Panc1 (cell line): ENCODE results near the gene RPP14. TPM values are rescaled to one million over a fixed set of nuclear protein-coding genes. Genes with fewer than 3 reads are reported as not detected.

Experiments
- ATAC-seq: fragments of 200-7000 bp; cut with Tn5 transposase; 2 replicates; pipeline ENCODE4 v1.9.1; 2020; ENCODE audit warnings: mild to moderate bottlenecking, moderate library complexity
- BruUV-seq: library from RNA; stranded (reverse); fragments of 400-500 nt; replicated peaks from 2 replicates; lab custom pipeline; 2021; lab: Mats Ljungman, UMichigan
- CTCF ChIA-PET: fragments of 300-600 bp; sonication (Branson Sonifier 250); formaldehyde crosslinking; loops from one replicate; lab custom pipeline; 2022; ENCODE audit warnings: antibody characterized with exemption; lab: Charles Lee
- POLR2A ChIA-PET: fragments of 300-600 bp; sonication (Branson Sonifier 250); formaldehyde crosslinking; loops from one replicate; lab custom pipeline; 2022; ENCODE audit warnings: antibody characterized with exemption; lab: Charles Lee
- DNase-seq: peaks from one replicate; pipeline ENCODE4 v3.0.0-alpha.2; 2010; ENCODE audit warnings: low read depth, low spot score
- H3K27ac ChIP-seq: 2 replicates; pipeline ENCODE4 v1.5.1; 2011; ENCODE audit warnings: mild to moderate bottlenecking, low read length, inconsistent platforms
- H3K27me3 ChIP-seq: fragments of 200-500 bp; sonication (Bioruptor generic); 2 replicates; pipeline ENCODE4 v1.6.0; 2014; ENCODE audit warnings: low read length, inconsistent platforms; ENCODE audit not compliant: control insufficient read depth, insufficient read depth
- H3K36me3 ChIP-seq: fragments of 200-500 bp; sonication (Bioruptor generic); 2 replicates; pipeline ENCODE4 v1.5.1; 2014; ENCODE audit warnings: inconsistent platforms, mild to moderate bottlenecking, low read length, moderate library complexity; ENCODE audit not compliant: control insufficient read depth, insufficient read depth
- H3K4me1 ChIP-seq: 2 replicates; pipeline ENCODE4 v1.5.1; 2011; ENCODE audit warnings: inconsistent platforms, mild to moderate bottlenecking, low read length, moderate library complexity; ENCODE audit not compliant: control insufficient read depth, insufficient read depth
- H3K4me3 ChIP-seq, 2 experiments: 2 replicates each; pipeline ENCODE4 v1.5.1; 2011 to 2012; ENCODE audit warnings: low read depth in 2 of 2, low read length in 2 of 2, mild to moderate bottlenecking in 2 of 2, inconsistent platforms in 1 of 2, moderate library complexity in 1 of 2
- H3K9me3 ChIP-seq: fragments of 200-500 bp; sonication (Bioruptor generic); 2 replicates; pipeline ENCODE4 v1.5.1; 2014; ENCODE audit warnings: low read depth, mild to moderate bottlenecking, inconsistent platforms, low read length, moderate library complexity; ENCODE audit not compliant: control insufficient read depth, insufficient read depth
- CTCF ChIP-seq: fragments of 450-650 bp; IDR thresholded peaks from 2 replicates; pipeline ENCODE4 v1.5.1; 2017; ENCODE audit warnings: mild to moderate bottlenecking
- POLR2AphosphoS5 ChIP-seq: IDR thresholded peaks from 2 replicates; pipeline ENCODE4 v1.6.1; 2012; ENCODE audit warnings: mild to moderate bottlenecking, low read depth, low read length, moderate library complexity
- SIN3A ChIP-seq: IDR thresholded peaks from 2 replicates; pipeline ENCODE4 v1.6.1; 2012; ENCODE audit warnings: low read depth, mild to moderate bottlenecking, low read length, moderate library complexity, borderline replicate concordance; ENCODE audit not compliant: insufficient read depth
- TCF7L2 ChIP-seq: IDR thresholded peaks from 2 replicates; pipeline ENCODE4 v1.6.1; 2011; ENCODE audit warnings: mild to moderate bottlenecking, low read depth, low read length, inconsistent platforms
- in situ Hi-C: cut with HindIII; loops from 2 replicates; pipeline ENCODE4 v1.10.0; 2016; ENCODE audit warnings: low sequenced_read_pairs, low pct_unique_long_range_greater_than_20kb
- intact Hi-C: fragments of 100-400 bp; cut with micrococcal nuclease; formaldehyde crosslinking; loops from one replicate; pipeline ENCODE4 v1.10.0; 2022; ENCODE audit not compliant: unreplicated experiment
- total RNA-seq: library from RNA; stranded (reverse); gene quantifications from one replicate; pipeline ENCODE4 v1.2.1, GENCODE V29; 2021; ENCODE audit not compliant: unreplicated experiment
- TF ChIP-seq, protein P1 (sequence below), 2 experiments: IDR thresholded peaks; 2 replicates each; pipeline ENCODE4 v1.6.1; 2011 to 2012; ENCODE audit warnings: low read depth in 2 of 2, control low read depth in 1 of 2, low read length in 1 of 2, mild to moderate bottlenecking in 1 of 2, moderate library complexity in 1 of 2; ENCODE audit not compliant: insufficient read depth in 1 of 2

Gene RPP14
- total RNA-seq, 1 experiment from 2014 or later, result 16.4 TPM

DNA sequence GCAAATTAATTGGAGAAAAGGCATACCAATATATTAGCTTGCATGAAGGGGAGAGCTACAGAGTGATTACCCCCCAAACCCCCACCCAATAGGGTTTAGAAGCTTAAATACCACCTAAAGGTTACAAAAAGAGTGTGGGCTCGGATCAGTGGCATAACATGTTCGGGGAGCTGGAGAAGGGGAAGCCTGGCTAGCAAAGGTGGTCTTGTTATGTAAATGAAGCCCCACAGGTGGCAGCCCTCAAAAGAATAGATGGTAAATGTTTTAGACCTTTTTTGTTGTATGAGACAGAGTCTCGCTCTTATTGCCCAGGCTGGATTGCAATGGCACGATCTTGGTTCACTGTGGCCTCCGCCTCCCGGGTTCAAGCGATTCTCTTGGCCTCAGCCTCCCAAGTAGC is 15.7 kb downstream of the RPP14 start:
- H3K4me3 ChIP-seq, result no peak overlapping the region
- H3K27ac ChIP-seq, result no peak overlapping the region
- CTCF ChIA-PET, result no interaction called here
- in situ Hi-C loops (no loop called here), intact Hi-C loops (no loop called here)
- H3K9me3 ChIP-seq, result no peaks in the 10 kb centered on the region
- POLR2A ChIA-PET, result interaction anchor here (0.6 kb wide), 1 partner anchor 94 kb away, joined by 3 read pairs; no protein-coding TSS in a partner anchor
- H3K36me3 ChIP-seq, result peaks cover 2% of the 10 kb centered on the region
- no peaks in the 10 kb centered on the region for H3K27me3 ChIP-seq
- DNase-seq (no peak), ATAC-seq (no peak)
- no peak for TF ChIP-seq SIN3A
- TF ChIP-seq CTCF, result no peak
- H3K4me1 ChIP-seq, result no peaks in the 10 kb centered on the region; the same call in 1 of the 2 replicates
- no TSS peak for BruUV-seq

DNA sequence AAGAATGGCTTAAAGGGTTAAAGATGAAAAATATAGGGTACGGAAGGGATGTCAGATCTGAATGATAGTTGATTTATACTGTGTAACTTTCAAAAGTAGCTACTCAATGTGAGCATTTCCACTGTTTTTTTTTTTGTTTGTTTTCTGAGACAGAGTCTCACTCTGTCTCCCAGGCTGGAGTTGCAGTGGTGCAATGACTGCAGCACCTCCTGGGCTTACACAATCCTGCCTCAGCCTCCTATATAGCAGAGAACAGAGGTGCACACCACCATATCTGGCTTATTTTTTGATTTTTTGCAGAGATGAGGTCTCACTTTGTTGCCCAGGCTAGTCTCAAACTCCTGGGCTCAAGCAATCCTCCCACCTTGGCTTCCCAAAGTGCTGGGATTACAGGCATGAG is 16.7 kb downstream of the RPP14 start:
- Histone ChIP-seq H3K27me3 (no peaks in the 10 kb centered on the region), H3K27ac (no peak overlapping the region), H3K9me3 (no peaks in the 10 kb centered on the region), H3K4me3 (no peak overlapping the region), H3K36me3 (no peaks in the 10 kb centered on the region; the same call in 1 of the 2 replicates), H3K4me1 (no peaks in the 10 kb centered on the region; the same call in 1 of the 2 replicates)
- BruUV-seq, result no TSS peak
- intact Hi-C loops, result no loop called here
- ATAC-seq (no peak), DNase-seq (no peak)
- CTCF ChIA-PET, result no interaction called here
- in situ Hi-C loops, result no loop called here
- TF ChIP-seq TCF7L2, result no peak
- no peak for TF ChIP-seq SIN3A
- TF ChIP-seq POLR2AphosphoS5, result no peak
- no peak for TF ChIP-seq CTCF
- TF ChIP-seq, protein P1, sequence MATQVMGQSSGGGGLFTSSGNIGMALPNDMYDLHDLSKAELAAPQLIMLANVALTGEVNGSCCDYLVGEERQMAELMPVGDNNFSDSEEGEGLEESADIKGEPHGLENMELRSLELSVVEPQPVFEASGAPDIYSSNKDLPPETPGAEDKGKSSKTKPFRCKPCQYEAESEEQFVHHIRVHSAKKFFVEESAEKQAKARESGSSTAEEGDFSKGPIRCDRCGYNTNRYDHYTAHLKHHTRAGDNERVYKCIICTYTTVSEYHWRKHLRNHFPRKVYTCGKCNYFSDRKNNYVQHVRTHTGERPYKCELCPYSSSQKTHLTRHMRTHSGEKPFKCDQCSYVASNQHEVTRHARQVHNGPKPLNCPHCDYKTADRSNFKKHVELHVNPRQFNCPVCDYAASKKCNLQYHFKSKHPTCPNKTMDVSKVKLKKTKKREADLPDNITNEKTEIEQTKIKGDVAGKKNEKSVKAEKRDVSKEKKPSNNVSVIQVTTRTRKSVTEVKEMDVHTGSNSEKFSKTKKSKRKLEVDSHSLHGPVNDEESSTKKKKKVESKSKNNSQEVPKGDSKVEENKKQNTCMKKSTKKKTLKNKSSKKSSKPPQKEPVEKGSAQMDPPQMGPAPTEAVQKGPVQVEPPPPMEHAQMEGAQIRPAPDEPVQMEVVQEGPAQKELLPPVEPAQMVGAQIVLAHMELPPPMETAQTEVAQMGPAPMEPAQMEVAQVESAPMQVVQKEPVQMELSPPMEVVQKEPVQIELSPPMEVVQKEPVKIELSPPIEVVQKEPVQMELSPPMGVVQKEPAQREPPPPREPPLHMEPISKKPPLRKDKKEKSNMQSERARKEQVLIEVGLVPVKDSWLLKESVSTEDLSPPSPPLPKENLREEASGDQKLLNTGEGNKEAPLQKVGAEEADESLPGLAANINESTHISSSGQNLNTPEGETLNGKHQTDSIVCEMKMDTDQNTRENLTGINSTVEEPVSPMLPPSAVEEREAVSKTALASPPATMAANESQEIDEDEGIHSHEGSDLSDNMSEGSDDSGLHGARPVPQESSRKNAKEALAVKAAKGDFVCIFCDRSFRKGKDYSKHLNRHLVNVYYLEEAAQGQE (IDR thresholded peaks at IDR 0.05; ENCODE audit: insufficient read depth in 1 of 2, low read depth in 2 of 2, low read length in 1 of 2), result no peak
- POLR2A ChIA-PET, result no interaction called here
